Prostate gland (tissue), 2 donors: ENCODE measurements around the gene RARB. TPM values are rescaled to one million over a fixed set of nuclear protein-coding genes. Genes with fewer than 3 reads are reported as not detected.

Experiments
- DNase-seq: peaks from one replicate; pipeline ENCODE4 v3.0.0-alpha.2; 2019; ENCODE audit warnings: low spot score
- H3K27ac ChIP-seq, 2 donors: fragments of 200-600 bp; sonication (generic); 2 replicates each; pipeline ENCODE4 v1.5.1; 2017 to 2019
- H3K27me3 ChIP-seq: fragments of 200-600 bp; sonication (generic); replicated peaks from 2 replicates; pipeline ENCODE4 v1.5.1; 2019; ENCODE audit not compliant: insufficient read depth
- H3K36me3 ChIP-seq, 2 donors: fragments of 200-600 bp; sonication (generic); 1 replicate in 1 of 2; 2 replicates in 1 of 2; pipeline versions ENCODE4 v1.5.1 to v1.8.1; 2017 to 2019
- H3K4me1 ChIP-seq: fragments of 200-600 bp; sonication (generic); replicated peaks from 2 replicates; pipeline ENCODE4 v1.5.1; 2019
- H3K4me3 ChIP-seq, 2 donors: fragments of 200-600 bp; sonication (generic); 2 replicates each; pipeline ENCODE4 v1.5.1; 2017 to 2019
- H3K9me3 ChIP-seq: fragments of 200-600 bp; sonication (generic); 2 replicates; pipeline ENCODE4 v1.5.1; 2017
- CTCF ChIP-seq, 4 experiments: fragments of 200-600 bp in 2 of 4; fragments of 450-650 bp in 2 of 4; sonication (generic) in 2 of 4; IDR thresholded peaks; 1 replicate in 3 of 4; 2 replicates in 1 of 4; pipeline ENCODE4 v1.5.1; 2016 to 2019; ENCODE audit warnings: antibody characterized with exemption in 4 of 4, mild to moderate bottlenecking in 2 of 4, moderate library complexity in 2 of 4
- POLR2A ChIP-seq: fragments of 450-650 bp; IDR thresholded peaks from one replicate; pipeline ENCODE4 v1.6.1; 2016; ENCODE audit warnings: antibody characterized with exemption, mild to moderate bottlenecking
- POLR2AphosphoS5 ChIP-seq: sonication (generic); formaldehyde crosslinking; IDR thresholded peaks from one replicate; pipeline ENCODE4 v1.6.1; 2017; ENCODE audit warnings: antibody characterized with exemption
- WGBS: methylation state at CpG from one replicate; pipeline ENCODE4 v1.1.5; 2018; 5-methylcytosine and 5-hydroxymethylcytosine counted together
- intact Hi-C: fragments of 100-400 bp; cut with DNase I; formaldehyde crosslinking; loops from one replicate; pipeline ENCODE4 v1.14.2; 2022
- small RNA-seq, 2 donors: library from RNA; depleted of rRNA; stranded (forward); fragments of <200 nt; gene quantifications; one replicate each; pipeline ENCODE3, GENCODE V24; 2016
- total RNA-seq, 2 donors: library from RNA; depleted of rRNA; stranded (reverse); fragments of >200 nt; gene quantifications; one replicate each; pipeline ENCODE4 v1.1.0, GENCODE V29; 2016

The RARB gene
- total RNA-seq, 2 donors from 2014 or later: 4.4 to 17.2 TPM

GRCh38 chr3:25635038-25635437 is 207.0 kb downstream of the RARB start:
- H3K4me1 ChIP-seq: no peaks in the 10 kb centered on the region
- whole genome bisulfite sequencing: 80% methylated on average over 3 of the region's 3 CpGs
- no peak for TF ChIP-seq POLR2A
- no peak for TF ChIP-seq POLR2AphosphoS5
- no peak for TF ChIP-seq CTCF (IDR thresholded peaks at IDR 0.05)
- intact Hi-C loops: no loop called here
- no peak for DNase-seq
- H3K27ac ChIP-seq: no peak overlapping the region
- no peaks in the 10 kb centered on the region for H3K9me3 ChIP-seq
- no peaks in the 10 kb centered on the region for H3K27me3 ChIP-seq
- no peaks in the 10 kb centered on the region for H3K36me3 ChIP-seq
- H3K4me3 ChIP-seq: no peak overlapping the region

Small RNAs within 50 kb of the gene (small RNA-seq; reads per million reads assigned to genes)
- gene RF01161 (0 reads per million in 2 donors), gene RF02271 (0 reads per million in 2 donors)

Other genes with a start within 250 kb of the RARB start
- 100 to 1,000 TPM in 1 of 2 donors, 10 to 100 TPM in 1; 85.3 to 109 TPM for gene TOP2B, start 236.6 kb downstream of the RARB start, total RNA-seq